Measurements from ENCODE around the gene NPHP3.

- TF ChIP-seq, protein P1, sequence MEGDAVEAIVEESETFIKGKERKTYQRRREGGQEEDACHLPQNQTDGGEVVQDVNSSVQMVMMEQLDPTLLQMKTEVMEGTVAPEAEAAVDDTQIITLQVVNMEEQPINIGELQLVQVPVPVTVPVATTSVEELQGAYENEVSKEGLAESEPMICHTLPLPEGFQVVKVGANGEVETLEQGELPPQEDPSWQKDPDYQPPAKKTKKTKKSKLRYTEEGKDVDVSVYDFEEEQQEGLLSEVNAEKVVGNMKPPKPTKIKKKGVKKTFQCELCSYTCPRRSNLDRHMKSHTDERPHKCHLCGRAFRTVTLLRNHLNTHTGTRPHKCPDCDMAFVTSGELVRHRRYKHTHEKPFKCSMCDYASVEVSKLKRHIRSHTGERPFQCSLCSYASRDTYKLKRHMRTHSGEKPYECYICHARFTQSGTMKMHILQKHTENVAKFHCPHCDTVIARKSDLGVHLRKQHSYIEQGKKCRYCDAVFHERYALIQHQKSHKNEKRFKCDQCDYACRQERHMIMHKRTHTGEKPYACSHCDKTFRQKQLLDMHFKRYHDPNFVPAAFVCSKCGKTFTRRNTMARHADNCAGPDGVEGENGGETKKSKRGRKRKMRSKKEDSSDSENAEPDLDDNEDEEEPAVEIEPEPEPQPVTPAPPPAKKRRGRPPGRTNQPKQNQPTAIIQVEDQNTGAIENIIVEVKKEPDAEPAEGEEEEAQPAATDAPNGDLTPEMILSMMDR (IDR thresholded peaks at IDR 0.05), result no peak
- TF ChIP-seq POLR2A (IDR thresholded peaks at IDR 0.05), result no peak
Observed at GRCh38 chr3:132679911-132680310, 42.3 kb downstream of the NPHP3 start.

Data from testis (tissue), 2 donors.